Esophagus muscularis mucosa (tissue), 4 donors: ENCODE data around the gene S100A14. TPM values are rescaled to one million over a fixed set of nuclear protein-coding genes. Genes with fewer than 3 reads are reported as not detected.
"Not testable (repeated sequence)": the region's sequence is repeated elsewhere in the genome, so short reads cannot be mapped to it uniquely, and the experiment has no call there.

Source experiments
- DNase-seq: peaks from one replicate; pipeline ENCODE4 v3.0.0-alpha.2; 2017; ENCODE audit errors: extremely low spot score
- H3K27ac ChIP-seq, 4 donors: fragments of 200-600 bp; sonication (generic); replicated peaks in 1 of 4; 1 replicate in 3 of 4; 2 replicates in 1 of 4; pipeline ENCODE4 v1.5.1; 2016 to 2019; ENCODE audit warnings: mild to moderate bottlenecking in 1 of 4
- H3K27me3 ChIP-seq, 4 donors: fragments of 200-600 bp; sonication (generic); one replicate each; pipeline versions ENCODE4 v1.5.1 to v1.6.0; 2016 to 2019
- H3K36me3 ChIP-seq, 4 donors: fragments of 200-600 bp; sonication (generic); one replicate each; pipeline ENCODE4 v1.5.1; 2016 to 2019
- H3K4me1 ChIP-seq, 4 donors: fragments of 200-600 bp; sonication (generic); one replicate each; pipeline ENCODE4 v1.5.1; 2016 to 2019
- H3K4me3 ChIP-seq, 4 donors: fragments of 200-600 bp; sonication (generic); 1 replicate in 2 of 4; 2 replicates in 2 of 4; pipeline ENCODE4 v1.5.1; 2016 to 2019; ENCODE audit warnings: mild to moderate bottlenecking in 4 of 4, moderate library complexity in 1 of 4
- H3K9me3 ChIP-seq, 4 donors: fragments of 200-600 bp; sonication (generic); 1 replicate in 3 of 4; 2 replicates in 1 of 4; pipeline ENCODE4 v1.5.1; 2016 to 2019
- EP300 ChIP-seq: sonication (generic); formaldehyde crosslinking; IDR thresholded peaks from one replicate; pipeline ENCODE4 v1.6.1; 2017; ENCODE audit warnings: antibody characterized with exemption
- POLR2A ChIP-seq: fragments of 450-650 bp; IDR thresholded peaks from one replicate; pipeline ENCODE4 v1.6.1; 2017; ENCODE audit warnings: antibody characterized with exemption, moderate library complexity, mild to moderate bottlenecking, low read depth
- POLR2AphosphoS5 ChIP-seq, 2 donors: sonication (generic); formaldehyde crosslinking; IDR thresholded peaks; one replicate each; pipeline ENCODE4 v1.6.1; 2017; ENCODE audit warnings: antibody characterized with exemption in 2 of 2
- WGBS: methylation state at CpG from one replicate; pipeline ENCODE4 v1.1.5; 2018; 5-methylcytosine and 5-hydroxymethylcytosine counted together
- intact Hi-C: fragments of 100-400 bp; cut with DNase I; formaldehyde crosslinking; loops from one replicate; pipeline ENCODE4 v1.15.1; 2023
- total RNA-seq, 4 donors: library from RNA; depleted of rRNA; stranded (reverse); fragments of >200 nt; gene quantifications; one replicate each; pipeline versions ENCODE4 v1.1.0 to v1.2.1, GENCODE V29; 2016
- TF ChIP-seq, protein P1 (sequence below), 3 experiments: fragments of 200-600 bp in 2 of 3; fragments of 450-650 bp in 1 of 3; sonication (generic) in 2 of 3; IDR thresholded peaks; one replicate each; pipeline ENCODE4 v1.5.1; 2017 to 2019; ENCODE audit warnings: antibody characterized with exemption in 3 of 3, mild to moderate bottlenecking in 2 of 3, moderate library complexity in 1 of 3

Gene S100A14
- total RNA-seq, 4 donors from 2014 or later = 1.0 TPM; not detected in 3

DNA sequence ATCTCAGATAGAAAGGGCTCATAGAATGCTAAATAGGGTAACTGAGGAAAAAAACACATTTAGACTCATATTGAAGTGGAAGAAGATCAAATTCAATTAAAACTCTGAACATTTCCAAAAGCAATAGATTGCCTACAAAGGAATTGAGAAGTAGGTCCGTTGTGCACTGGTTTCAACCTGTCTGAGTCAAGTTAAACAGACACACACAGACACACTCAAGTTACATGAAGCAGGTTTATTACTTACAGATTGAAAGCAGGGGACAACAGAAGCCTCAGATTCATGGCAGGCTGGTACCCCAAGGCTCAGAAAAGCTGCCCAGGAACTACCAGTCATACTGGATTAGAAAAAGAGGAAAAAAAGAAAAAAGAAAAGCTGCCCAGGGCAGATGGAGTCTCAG is 29.8 kb downstream of the S100A14 start:
- Histone ChIP-seq H3K36me3 (no peaks in the 10 kb centered on the region), H3K4me1 (peaks cover 0 to 3% (median 0%) of the 10 kb centered on the region in 4 donors), H3K4me3 (no peak overlapping the region), H3K27ac (no peak overlapping the region), H3K9me3 (no peaks in the 10 kb centered on the region), H3K27me3 (no peaks in the 10 kb centered on the region)
- DNase-seq = no peak
- 32% methylated on average over 1 of the region's 1 CpG for WGBS
- TF ChIP-seq, protein P1, sequence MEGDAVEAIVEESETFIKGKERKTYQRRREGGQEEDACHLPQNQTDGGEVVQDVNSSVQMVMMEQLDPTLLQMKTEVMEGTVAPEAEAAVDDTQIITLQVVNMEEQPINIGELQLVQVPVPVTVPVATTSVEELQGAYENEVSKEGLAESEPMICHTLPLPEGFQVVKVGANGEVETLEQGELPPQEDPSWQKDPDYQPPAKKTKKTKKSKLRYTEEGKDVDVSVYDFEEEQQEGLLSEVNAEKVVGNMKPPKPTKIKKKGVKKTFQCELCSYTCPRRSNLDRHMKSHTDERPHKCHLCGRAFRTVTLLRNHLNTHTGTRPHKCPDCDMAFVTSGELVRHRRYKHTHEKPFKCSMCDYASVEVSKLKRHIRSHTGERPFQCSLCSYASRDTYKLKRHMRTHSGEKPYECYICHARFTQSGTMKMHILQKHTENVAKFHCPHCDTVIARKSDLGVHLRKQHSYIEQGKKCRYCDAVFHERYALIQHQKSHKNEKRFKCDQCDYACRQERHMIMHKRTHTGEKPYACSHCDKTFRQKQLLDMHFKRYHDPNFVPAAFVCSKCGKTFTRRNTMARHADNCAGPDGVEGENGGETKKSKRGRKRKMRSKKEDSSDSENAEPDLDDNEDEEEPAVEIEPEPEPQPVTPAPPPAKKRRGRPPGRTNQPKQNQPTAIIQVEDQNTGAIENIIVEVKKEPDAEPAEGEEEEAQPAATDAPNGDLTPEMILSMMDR (IDR thresholded peaks at IDR 0.05) = no peak
- TF ChIP-seq EP300 (no peak), POLR2AphosphoS5 (IDR thresholded peaks at IDR 0.05) (no peak), POLR2A (no peak)
- intact Hi-C loops = no loop called here

DNA sequence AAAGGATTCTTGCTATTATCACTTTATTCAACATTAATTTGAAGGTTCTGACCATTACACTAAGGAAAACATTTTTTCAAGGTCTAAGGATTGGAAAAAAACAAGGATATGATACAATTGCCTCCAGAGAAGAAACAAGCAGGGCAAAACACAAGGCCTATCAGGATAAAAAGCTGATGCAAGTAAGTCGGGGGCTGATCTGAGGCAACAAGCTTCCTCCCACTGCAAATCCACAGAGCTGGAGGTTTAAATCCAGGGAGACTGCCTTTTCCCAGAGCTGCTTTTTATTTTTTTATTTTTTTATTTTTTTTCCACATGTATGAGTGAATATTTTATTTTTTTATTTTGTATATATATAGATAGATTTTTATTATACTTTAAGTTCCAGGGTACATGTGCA is 31.1 kb downstream of the S100A14 start:
- no peak overlapping the region for H3K27ac ChIP-seq
- H3K36me3 ChIP-seq = no peaks in the 10 kb centered on the region
- WGBS = 90% methylated on average over 1 of the region's 1 CpG
- no peak for DNase-seq
- H3K27me3 ChIP-seq = no peaks in the 10 kb centered on the region
- H3K4me3 ChIP-seq = no peak overlapping the region
- TF ChIP-seq POLR2A (no peak), POLR2AphosphoS5 (IDR thresholded peaks at IDR 0.05) (no peak), EP300 (no peak)
- TF ChIP-seq, protein P1 (IDR thresholded peaks at IDR 0.05) = no peak
- peaks cover 0 to 3% (median 0%) of the 10 kb centered on the region in 4 donors for H3K4me1 ChIP-seq
- H3K9me3 ChIP-seq = no peaks in the 10 kb centered on the region
- intact Hi-C loops = no loop called here

DNA sequence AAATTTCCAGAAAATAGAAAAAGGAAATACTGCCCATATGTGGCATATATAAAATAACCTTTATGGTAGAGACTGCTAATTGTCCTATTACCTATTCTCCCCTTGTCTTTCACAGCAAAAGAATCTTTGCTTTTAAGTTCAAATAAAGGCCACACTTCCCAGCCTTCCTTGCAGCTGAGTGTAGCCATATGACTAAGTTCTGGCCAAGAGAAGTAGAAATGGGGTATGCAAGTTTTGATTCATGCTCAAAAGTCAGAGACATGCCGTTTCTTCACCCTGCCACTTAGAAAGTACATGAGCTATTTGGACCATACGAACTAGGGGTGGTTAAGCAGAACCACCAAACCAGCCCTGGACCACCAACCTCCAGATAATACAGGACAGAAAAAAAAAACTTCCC is 32.1 kb downstream of the S100A14 start:
- 70% methylated on average over 2 of the region's 2 CpGs for WGBS
- Histone ChIP-seq H3K27ac (no peak overlapping the region), H3K9me3 (no peaks in the 10 kb centered on the region), H3K27me3 (no peaks in the 10 kb centered on the region), H3K4me1 (peaks cover 0 to 3% (median 0%) of the 10 kb centered on the region in 4 donors), H3K36me3 (no peaks in the 10 kb centered on the region), H3K4me3 (no peak overlapping the region)
- no peak for DNase-seq
- intact Hi-C loops = no loop called here
- TF ChIP-seq, protein P1 (IDR thresholded peaks at IDR 0.05) = no peak
- no peak for TF ChIP-seq POLR2A
- no peak for TF ChIP-seq EP300
- TF ChIP-seq POLR2AphosphoS5 (IDR thresholded peaks at IDR 0.05) = no peak

DNA sequence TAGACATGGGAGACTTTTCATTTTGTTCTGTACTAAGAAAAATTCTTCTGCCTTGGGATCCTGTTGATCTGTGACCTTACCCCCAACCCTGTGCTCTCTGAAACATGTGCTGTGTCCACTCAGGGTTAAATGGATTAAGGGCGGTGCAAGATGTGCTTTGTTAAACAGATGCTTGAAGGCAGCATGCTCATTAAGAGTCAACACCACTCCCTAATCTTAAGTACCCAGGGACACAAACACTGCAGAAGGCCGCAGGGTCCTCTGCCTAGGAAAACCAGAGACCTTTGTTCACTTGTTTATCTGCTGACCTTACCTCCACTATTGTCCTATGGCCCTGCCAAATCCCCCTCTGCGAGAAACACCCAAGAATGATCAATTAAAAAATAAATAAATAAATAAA is 32.6 kb downstream of the S100A14 start:
- H3K4me1 ChIP-seq, intact Hi-C loops, H3K27ac ChIP-seq, H3K27me3 ChIP-seq, H3K36me3 ChIP-seq, DNase-seq, H3K4me3 ChIP-seq, H3K9me3 ChIP-seq: not testable (repeated sequence)
- WGBS = 82% methylated on average over 3 of the region's 3 CpGs

DNA sequence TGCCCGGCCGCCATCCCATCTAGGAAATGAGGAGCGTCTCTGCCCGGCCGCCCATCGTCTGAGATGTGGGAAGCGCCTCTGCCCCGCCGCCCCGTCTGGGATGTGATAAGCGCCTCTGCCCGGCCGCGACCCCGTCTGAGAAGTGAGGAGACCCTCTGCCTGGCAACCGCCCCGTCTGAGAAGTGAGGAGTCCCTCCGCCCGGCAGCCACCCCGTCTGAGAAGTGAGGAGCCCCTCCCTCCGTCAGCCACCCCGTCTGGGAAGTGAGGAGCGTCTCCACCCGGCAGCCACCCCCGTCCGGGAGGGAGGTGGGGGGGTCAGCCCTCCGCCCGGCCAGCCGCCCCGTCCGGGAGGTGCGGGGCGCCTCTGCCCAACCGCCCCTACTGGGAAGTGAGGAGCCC is 33.3 kb downstream of the S100A14 start:
- H3K27ac ChIP-seq, H3K4me3 ChIP-seq, intact Hi-C loops, H3K4me1 ChIP-seq, DNase-seq, H3K36me3 ChIP-seq, H3K27me3 ChIP-seq, H3K9me3 ChIP-seq: not testable (repeated sequence)
- 98% methylated on average over 23 of the region's 34 CpGs for WGBS

DNA sequence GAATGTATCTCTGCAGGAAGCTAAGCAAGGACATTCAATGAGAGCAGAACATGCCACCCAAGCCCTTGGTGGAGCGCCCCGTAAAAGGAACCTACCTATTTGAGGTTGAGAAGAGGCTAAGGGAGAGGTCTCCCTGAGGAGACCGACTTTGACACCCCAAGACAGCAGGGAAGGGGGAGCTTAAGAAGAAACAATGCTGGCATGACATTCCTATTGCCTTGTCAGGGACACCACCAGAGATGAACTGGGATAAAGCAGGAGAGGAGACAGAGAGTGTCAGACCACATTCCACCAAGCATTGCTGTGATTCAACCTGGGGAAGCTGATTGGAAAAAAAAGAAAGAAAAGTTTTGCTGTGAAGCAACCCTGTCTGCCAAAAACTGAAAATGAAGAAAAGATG is 37.2 kb downstream of the S100A14 start:
- Histone ChIP-seq H3K4me3 (no peak overlapping the region), H3K9me3 (no peaks in the 10 kb centered on the region), H3K27me3 (no peaks in the 10 kb centered on the region), H3K27ac (no peak overlapping the region), H3K36me3 (no peaks in the 10 kb centered on the region), H3K4me1 (no peaks in the 10 kb centered on the region)
- 92% methylated on average over 3 of the region's 3 CpGs for WGBS
- TF ChIP-seq EP300 = no peak
- no peak for TF ChIP-seq POLR2AphosphoS5 (IDR thresholded peaks at IDR 0.05)
- TF ChIP-seq, protein P1 (IDR thresholded peaks at IDR 0.05) = no peak
- TF ChIP-seq POLR2A = no peak
- no peak for DNase-seq
- intact Hi-C loops = loop anchor here (10.0 kb wide), 1 partner anchor 76 kb away; the partner anchor contains the start of gene SNAPIN
